ENCODE measurements around the gene SLC35E1.
A peak's percentile ranks its signal among the peaks of the same experiment; 100 is the strongest.

SLC35E1 gene

DNA sequence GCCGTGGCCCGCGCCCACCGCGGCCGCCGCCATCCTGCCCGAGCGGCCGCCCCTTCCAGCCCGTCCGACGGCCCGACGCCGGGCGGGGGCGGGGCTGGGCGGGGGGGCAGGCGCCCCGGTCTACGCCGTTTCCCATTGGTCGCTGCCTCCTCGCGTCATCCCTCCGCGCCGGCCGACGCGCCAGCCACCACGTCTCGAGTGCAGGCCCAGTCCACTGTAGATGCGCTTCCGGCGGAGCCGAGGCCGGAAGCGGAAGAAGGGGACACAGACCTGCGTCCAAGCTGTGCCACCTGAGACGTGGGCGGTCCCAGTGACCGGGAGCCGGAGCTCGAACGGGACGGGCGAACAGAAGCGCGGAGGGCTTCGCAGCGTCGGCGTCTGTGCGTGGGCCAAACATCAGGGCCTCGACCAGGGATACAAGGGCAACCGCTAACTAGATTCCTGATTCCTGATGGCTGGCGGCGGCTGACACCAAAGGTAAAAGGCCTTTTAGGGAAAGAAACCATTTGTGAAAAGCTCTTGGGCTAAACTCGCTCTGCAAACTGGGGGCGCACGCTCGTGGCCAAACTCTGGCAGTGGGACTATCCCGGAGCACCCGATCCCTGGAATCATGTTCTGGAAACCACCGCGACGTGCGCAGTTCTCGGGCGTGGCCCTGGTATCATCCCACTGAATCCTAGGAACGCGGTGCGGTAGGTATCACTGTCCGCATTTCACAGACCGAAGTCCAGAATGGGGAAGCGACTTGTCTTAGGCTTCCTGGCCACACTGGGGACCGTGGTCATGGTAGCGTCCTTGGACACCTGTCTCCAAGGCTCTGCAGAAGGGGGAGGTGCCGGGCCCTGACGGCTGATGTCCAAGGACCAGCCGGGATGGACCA lies at the start of gene SLC35E1:
SLC35E1 (minus strand) TSS at position 84 of the 880 bp plus-strand sequence; CDS start at position 33, 51 bp downstream.
- DNase-seq: peak; percentile 85

DNA sequence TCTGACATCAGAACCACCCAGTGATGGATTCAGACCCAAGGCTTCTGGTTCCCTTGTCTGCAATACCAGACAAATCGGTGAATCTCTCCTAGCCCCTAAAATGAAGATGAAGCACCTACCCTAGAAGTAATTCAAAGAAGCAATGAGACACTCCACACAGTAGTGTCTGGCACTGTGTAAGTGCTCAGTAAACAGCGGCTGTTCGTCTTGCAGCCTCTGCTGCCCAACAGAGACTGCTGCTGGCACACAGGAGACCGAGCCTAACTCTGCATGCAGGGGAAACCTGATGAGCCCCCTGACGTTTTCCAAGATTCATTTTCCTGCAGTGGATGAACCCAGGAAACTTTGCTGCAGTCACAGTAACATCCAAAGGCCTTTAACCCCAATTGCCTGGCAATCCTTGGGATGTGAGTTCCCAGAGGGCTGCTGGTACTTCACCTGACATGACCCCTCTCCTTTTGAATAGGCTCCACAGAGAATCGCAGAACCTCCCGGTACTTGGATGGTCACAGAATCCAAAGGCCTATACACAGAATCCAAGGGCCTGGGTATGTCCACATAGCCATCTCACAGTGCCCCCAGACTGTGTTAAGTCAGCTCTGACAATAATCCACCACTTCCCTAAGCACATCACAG lies 49.1 kb upstream of the SLC35E1 start:
- DNase-seq: no peak

DNA sequence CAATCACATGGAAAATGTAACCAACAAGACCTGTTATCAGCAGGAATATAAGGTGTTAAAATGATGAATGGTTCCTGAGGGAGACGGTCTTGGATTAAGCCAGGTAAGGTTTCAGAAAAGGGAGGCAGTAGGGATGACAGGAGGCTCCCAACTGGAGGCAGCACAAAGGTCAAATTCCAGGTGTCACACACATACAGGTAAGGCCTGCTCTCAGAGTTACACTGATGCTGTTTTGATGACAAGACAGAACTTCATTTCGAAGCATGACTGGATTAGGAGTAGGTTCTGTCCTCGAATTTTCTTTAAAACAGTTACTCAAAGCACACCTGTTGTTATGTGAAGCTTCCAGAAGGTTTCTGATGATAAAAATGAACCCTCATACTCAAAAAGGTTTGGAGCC lies 48.4 kb upstream of the SLC35E1 start:
- no peak for DNase-seq

DNA sequence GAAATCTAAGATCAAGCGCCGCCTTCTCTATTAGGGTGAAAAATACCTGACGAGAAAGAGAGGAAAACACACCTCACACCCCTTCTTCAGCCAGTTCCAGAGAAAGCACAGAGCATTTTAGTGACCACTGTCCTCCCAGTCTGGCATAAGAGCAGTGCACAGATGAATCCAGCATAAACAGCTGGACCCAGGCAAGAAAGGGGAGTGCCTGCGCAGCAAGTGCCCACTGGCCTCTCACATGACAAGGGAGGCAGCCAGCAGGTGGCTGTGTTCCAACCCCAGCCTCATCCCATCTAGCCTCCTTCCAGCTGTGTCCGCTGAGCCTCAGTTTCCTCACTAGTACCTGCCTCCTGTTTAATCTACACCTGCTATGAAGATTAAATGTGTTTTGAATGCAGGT lies 47.8 kb upstream of the SLC35E1 start:
- no peak for DNase-seq

DNA sequence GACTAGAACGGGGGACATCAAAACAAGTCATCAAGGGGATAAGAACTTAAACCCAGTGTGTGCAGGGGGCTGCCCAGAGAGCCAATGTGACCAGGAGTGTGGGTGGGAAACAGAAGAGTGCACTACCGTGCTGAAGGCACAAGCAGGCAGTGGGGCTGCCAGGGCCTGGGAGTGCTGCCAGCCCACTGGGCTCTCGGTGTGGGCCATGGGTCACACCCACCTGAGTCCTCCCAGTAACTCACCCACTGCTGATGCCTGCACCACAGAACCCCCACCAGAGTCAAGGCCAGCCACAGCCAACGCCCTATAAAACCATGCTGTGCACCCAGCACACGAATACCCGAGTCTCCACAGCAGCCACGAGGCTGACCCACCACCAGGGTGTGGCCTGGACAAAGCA lies 47.2 kb upstream of the SLC35E1 start:
- no peak for DNase-seq

DNA sequence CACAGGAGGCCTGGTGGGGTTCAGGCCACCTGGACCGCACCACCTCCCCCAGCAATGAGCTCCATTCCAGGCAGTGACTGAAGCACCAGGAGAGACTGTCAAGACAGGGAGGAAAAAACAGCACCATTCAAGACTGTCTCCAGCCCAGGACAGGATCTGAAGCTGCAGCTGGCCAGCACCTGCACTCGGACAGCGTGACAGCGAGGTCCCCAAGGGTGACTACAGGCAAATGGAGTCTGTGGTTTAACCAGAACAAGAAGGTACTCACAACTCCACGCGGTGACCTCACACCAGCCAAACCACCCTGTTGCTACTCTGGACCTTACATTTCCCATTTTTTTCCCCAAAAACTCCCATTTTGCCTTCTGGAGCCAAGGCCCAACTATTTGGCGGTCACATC lies 46.0 kb upstream of the SLC35E1 start:
- no peak for DNase-seq

DNA sequence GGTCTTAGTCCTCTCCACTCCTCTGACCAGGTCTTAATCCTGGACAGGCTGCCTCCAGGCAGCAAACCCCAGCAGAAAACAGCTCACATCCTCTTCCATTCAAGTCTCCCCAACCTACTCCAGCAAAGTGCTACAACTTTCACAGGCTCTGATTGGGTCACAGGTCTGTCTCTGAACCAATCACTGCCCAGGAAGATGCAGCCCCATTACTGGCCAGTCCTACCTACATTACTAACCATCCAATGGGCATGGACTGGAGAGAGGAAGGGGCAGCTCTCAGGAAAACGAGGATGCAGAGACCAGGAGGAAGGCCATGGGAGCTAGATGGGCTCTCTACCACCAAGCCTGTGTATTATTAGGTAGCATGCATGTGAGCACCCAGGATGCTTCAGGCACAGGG lies 43.6 kb upstream of the SLC35E1 start:
- DNase-seq: no peak

DNA sequence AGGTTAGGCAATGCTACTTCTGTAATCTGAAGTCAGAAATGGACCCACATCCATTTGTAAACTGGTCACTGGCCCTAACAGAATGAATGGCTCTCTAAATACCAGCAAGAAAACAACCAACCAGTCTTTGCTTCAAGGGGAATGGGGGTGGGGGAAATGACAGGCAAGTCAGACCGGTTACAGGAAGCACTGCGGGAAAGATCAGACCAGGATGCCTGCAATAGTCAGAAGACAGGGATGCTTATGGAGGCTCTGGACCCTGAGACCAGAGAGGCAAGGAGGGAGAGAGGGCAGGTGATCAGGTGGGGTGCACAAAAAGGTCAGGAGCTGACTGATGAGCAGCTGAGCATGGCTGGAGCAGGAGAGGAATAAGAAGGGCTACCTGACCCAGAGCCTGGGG lies 42.7 kb upstream of the SLC35E1 start:
- DNase-seq: no peak

DNA sequence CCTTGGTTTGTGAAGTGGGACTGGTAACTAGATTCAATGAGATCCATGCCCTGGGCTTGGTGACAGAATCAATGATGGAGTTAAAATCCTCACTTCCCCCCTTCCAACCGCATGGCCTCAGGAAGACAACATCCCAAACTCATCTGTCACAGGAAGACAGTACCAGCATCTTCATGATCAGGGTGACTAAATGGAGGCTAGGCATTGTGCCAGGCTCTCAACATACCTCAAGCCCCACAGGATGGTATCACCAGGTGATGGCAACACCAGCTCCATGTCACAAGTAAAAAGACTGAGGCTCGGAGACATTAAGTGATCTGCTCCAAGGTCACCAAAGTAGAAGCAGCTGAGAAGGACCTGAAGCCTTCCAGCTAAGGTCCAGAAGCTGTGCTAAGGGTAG lies 41.6 kb upstream of the SLC35E1 start:
- DNase-seq: no peak

DNA sequence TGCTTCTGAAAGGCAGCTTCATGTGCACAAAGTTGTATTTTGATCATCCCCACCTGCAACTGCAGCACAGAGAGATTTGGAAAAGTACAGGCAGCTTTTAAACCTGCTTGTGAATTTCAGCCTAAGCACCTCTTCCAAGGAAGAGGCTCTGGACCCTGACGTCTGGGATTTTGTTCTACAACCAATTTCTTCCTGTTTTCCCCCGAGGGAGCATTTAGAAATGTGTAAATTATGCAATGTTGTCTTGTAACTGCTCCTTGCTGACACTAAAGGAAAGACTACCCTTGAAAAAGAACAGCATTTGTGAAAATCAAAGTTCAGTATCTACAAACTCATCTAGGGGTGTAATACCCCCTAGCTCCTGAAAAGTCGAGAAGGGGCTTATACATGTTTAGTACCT lies 40.4 kb upstream of the SLC35E1 start:
- DNase-seq: no peak

DNA sequence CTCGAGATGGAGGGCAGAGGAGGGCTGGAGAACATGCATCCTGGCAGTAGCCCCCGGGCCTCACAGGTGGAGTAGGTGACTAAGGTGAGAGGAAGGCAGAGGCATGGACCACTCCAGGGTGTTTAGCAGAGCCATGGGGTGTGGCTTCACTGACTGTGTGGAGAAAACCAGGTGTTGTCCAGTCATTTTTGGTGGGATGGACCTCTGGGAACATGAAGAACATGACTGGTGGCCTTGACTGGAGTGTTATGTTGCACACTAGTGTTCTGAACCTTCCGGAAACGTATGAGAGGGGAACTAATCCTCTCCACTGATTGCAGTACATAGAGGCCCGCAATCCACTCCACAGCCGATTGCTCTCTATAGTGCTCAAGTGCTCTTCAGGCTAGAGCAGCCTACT lies 38.9 kb upstream of the SLC35E1 start:
- DNase-seq: no peak

DNA sequence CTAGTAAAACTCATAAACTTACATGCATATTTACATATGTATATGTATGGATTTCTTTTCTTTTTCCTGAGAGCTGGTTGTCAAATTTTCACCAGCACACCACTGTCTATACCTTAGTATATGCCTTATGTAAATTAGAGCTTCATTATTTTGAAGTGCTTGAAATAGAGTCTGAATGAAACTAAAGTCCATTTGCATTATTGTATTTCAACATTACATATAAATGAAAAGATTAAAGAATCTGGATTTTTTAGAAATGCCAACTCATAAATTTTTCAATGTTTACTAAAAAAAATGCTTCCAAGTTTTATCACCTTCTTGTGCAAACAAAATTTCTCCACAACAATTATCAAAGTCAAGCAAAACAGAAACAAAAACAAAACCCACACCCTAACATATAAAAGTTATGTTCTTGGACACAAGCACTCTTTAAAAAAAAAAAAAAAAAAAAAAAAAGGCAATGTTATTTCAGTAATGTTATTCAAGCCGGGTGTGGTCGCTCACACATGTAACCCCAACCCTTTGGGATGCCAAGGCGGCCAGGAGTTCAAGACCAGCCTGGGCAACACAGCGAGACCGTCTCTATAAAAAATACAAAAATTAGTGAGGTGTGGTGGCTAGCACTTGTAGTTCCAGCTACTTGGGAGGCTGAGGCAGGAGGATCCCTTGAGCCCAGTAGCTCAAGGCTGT lies 37.4 kb upstream of the SLC35E1 start:
- no peak for DNase-seq

DNA sequence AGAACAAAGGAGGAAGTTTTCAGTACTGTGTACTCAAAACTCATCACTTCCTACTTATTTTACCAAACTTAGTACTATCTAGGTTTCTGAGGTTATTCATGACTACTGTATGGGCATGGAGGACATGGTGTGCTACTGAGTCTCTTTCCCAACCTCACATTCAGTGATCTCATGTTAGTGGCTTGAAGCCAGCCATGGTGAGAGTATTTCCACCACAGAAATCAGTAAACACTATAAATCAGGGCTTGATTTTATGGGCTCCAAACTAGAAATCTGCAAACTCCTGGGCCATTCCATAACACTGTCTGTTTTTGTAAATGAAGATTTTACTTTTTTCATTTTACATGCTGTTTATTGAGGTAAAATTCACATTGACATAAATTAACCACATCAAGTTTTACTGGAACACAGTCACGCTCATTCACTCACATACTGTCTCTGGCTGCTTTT lies 36.1 kb upstream of the SLC35E1 start:
- DNase-seq: no peak

DNA sequence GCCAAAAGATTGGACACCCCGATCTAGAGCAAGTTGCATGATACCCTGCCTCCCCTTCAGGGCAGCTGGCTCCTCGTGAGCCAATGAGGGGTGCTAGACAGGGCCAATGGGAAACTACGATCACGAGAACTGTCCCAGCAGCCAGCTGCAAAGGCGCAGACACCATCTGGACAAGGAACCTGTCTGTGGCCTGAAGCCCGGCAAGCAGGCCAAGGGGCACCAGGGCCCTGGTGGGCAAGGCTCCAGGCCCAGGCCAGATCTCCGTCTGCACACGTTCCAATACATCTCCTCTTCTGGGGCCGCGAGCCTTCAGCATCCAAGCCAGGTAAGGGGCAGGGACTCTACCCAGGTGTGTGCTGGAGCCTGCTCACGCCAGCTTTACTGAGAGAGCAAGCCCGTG lies 35.6 kb upstream of the SLC35E1 start:
- no peak for DNase-seq

DNA sequence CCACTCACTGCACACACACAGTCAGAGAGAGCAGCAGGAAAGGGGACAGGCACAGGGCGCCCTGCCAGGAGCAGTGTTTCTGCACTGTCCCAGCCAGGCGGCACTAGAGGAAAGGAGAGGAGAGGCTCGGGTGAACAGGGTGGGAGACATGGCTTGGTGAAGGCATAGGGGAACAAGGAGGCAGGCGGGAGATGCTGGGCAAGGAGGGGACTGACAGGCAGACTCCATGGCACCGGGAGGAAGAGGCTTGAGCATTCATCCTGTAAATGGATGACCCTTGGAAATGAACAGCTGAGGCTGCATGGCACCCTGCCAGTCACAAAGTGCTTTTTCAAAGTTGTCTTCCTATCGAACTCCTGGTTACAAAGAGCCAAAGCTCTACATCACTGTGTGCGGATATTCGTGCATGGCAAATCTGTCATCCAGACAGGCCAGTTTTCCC lies 33.4 kb upstream of the SLC35E1 start:
- DNase-seq: no peak

DNA sequence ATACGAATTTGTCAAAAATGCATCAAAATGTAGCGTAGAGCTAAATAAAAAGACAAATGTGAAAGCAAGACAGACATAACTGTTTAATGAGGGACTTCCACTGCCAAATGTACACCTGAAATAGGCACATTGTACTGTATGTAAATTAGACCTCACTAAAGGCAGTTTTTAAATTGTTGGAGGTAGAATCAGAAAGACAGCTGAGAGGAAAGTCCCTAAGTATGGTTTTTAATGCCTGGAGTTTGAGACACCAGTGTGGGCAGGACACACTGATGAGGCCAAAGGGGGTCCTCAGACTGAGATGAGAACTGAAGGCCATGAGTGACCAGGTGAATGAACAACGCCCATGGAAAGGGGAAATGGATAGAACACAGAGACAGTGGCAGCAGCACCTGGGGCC lies 32.9 kb upstream of the SLC35E1 start:
- DNase-seq: no peak

DNA sequence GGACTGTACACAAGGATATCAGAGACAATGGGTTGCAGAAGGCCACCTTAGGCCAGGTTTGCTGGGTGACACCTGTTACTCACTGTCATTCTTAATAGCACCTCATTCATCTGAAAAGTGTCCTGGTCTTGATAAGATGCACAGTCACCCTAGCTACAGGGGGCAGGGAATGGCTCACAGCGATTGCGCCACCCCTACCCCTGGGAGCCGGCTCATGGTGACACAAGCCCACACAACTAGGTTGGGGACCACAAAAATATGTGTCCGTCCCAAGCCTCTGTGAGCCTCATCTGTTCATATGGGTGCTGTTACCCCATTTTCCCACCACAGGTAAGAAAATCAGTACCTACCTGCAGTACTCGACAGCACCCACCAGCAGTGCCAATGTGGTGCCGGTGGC lies 32.4 kb upstream of the SLC35E1 start:
- DNase-seq: no peak

DNA sequence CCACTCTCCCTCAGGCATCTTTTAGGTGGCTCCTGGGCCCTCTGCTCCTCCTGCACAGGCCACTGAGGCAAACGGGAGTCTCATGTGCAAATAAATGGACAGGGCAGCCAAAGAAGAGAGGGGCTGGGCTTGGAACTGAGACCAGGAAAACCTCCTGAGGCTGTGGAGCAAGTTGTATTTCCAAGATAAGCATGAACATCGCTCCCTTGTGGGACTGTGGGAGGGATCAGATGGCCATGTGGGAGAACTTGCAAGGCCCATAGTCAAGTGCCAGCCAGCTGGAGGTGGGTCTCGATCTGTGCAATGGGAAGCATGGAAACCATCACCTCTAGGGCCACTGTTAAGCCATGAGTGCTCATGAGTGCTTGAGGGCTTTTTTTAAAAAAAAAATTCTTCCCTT lies 30.9 kb upstream of the SLC35E1 start:
- no peak for DNase-seq

DNA sequence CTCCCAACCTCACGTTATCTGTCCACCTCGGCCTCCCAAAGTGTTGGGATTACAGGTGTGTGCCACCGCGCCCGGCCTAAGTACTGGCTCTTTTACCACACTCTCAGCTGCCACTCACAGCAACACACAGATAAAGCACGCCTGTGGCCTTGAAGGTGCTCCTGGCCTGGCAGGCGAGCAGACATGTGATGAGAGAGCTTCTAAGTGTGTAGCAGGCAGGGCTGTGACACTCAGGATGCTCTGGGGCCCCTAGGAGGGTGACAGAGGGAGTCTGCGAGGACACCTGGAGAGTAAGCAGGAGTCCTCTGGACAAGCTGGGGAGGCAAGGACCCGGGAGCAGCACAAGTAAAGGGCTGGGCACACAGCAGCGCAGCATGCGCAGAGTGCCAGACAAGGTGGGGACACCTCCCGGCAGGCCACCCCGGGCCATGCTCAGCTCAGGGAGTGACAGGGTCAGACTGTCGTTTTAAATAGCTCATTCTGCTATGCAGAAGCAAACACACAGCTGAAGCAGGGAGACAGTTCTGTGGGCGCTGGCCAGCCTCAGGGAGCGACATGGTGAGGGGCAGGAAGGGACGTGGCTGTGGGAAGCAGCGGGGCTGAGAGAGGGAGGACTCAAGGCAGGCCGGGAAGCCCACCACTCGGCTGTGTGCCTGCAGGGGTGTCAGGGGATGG lies 29.3 kb upstream of the SLC35E1 start:
- no peak for DNase-seq

DNA sequence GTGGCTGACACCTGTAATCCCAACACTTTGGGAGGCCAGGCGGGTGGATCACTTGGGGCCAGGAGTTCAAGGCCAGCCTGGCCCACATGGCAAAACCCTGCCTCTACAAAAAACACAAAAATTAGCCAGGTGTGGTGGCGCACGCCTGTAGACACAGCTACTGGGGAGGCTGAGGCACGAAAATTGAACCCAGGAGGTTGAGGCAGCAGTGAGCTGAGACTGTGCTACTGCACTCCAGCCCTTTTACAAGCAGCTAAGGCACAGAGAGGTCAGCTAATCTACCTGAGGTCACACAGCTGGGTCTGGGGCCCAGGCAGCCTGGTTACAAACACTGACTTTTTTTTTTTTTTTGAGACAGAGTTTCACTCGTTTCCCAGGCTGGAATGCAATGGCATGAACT lies 28.6 kb upstream of the SLC35E1 start:
- no peak for DNase-seq

DNA sequence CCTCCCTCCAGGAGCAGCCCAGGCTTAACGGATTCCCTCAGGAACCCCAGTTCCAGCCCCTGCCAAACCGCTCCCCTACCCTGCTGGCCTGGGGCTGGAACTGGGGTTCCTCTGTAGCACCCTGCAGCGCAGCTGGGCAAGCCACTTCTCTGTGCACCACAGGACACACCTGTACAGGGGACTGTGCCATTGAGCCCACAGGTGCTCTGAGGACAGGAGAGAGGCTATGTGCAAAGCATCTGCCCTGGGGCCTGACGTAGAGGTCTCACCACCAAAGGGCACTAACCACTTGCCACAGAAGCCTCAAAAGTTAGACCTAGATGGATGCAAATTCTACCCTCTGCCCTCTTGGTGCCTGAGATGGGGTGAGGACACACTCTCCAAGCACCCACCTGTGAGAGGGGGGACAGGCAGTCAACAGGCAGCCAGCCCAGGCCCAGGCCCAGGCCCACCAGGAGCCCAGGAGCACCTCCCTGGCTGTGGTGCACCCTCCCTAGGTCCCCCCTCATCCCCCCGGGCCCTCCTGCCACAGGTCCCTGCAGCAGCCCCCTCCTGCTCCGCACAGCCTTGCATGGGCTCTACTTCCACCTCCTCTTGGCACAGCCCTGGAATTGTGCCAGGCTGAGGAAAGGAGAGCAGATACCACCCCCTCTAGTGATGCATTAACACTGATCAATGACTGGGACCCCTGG lies 27.6 kb upstream of the SLC35E1 start:
- DNase-seq: no peak

DNA sequence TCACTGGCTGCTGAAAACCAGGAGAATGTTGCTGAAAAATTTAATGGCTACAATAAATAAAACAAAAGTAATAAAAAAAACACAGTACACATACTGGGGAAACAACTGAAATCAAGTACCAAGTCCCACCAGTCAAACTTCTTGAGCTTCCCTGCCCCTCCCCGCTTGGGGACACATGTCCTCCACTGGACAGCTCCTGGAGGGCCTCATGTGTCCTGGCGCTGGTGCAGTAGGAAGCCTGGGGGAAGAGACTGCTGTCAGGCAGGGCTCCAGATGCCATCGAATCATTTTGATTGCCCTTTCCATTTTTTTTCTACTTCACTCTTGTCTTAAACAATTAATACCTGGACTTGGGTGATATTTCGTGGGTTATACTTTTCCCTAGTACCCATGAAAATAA lies 26.6 kb upstream of the SLC35E1 start:
- no peak for DNase-seq

DNA sequence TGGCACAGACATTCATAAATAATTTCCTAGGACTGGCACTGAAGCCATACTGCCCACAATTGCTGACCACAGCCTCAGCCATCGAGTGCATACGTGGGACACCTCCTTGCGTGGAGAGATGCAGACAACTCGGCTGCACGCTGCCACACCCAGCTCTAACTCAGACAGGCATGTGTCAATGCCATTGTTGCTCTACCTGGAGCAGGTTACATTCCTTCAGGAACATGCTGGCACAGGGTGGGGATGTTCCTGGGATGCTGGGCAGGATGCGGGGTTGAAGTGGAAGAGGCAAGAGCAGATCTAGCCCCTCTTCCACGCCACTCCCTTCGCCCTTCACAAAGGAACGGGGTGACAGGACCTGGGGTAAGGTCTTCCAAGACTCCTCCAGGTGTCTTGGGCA lies 24.2 kb upstream of the SLC35E1 start:
- DNase-seq: no peak
